ENCODE data around the gene HNRNPM. TPM values are rescaled to one million over a fixed set of nuclear protein-coding genes. Genes with fewer than 3 reads are reported as not detected.

HNRNPM gene
- total RNA-seq, 2 experiments from 2014 or later: 90.0 to 280 TPM

DNA sequence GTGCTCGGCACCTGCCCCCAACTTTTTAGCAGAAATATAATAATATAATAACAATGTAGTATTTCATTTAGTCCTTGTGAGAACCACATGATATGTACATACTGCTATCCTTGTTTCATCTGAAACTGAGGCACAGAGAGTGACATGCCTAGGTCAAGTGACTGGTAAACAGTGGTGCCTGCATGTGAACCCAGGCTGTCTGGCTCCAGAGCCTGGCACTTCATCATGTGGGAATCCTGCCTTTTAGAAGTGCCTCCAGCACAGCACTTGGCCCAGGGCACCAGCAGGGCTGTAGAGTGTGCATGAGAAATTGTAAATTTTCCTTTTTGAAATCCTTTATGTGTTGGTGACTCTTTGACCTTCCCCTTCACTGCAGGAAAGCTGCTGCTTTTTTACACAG lies 30.2 kb downstream of the HNRNPM start:
- H4K20me1 ChIP-seq (ENCODE audit: insufficient read depth, low read length): 0 out of 2 replicates have a peak, but pooled peaks cover 5% of the 10 kb centered on the region
- peak overlapping the region; percentile 92 for H3K27ac ChIP-seq (ENCODE audit: low read depth, low read length, poor library complexity, severe bottlenecking)
- no peak for TF ChIP-seq EZH2phosphoT487 (IDR thresholded peaks at IDR 0.05; ENCODE audit: borderline replicate concordance, low read depth, low read length)
- TF ChIP-seq, protein P1, sequence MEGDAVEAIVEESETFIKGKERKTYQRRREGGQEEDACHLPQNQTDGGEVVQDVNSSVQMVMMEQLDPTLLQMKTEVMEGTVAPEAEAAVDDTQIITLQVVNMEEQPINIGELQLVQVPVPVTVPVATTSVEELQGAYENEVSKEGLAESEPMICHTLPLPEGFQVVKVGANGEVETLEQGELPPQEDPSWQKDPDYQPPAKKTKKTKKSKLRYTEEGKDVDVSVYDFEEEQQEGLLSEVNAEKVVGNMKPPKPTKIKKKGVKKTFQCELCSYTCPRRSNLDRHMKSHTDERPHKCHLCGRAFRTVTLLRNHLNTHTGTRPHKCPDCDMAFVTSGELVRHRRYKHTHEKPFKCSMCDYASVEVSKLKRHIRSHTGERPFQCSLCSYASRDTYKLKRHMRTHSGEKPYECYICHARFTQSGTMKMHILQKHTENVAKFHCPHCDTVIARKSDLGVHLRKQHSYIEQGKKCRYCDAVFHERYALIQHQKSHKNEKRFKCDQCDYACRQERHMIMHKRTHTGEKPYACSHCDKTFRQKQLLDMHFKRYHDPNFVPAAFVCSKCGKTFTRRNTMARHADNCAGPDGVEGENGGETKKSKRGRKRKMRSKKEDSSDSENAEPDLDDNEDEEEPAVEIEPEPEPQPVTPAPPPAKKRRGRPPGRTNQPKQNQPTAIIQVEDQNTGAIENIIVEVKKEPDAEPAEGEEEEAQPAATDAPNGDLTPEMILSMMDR (conservative IDR thresholded peaks at IDR 0.05; ENCODE audit: low read length): no peak
- H3K4me2 ChIP-seq (ENCODE audit: low read length): peak overlapping the region; percentile 67
- H3K79me2 ChIP-seq (ENCODE audit: insufficient read depth, low read depth, low read length): peaks cover 54% of the 10 kb centered on the region
- BruUV-seq (replicated peaks): no TSS peak
- peaks cover 45% of the 10 kb centered on the region for H3K4me1 ChIP-seq (ENCODE audit: insufficient read depth, low read length, poor library complexity, severe bottlenecking)
- H3K4me3 ChIP-seq (ENCODE audit: low read depth, low read length, poor library complexity, severe bottlenecking): no peak overlapping the region
- intact Hi-C loops (cut with micrococcal nuclease; ENCODE audit: unreplicated experiment): no loop called here
- H3K9me2 ChIP-seq (ENCODE audit: insufficient read depth, low read length): no peaks in the 10 kb centered on the region
- H3K9me3 ChIP-seq (ENCODE audit: low read length): no peaks in the 10 kb centered on the region
- no peak for DNase-seq (ENCODE audit: low spot score)
- H3K36me3 ChIP-seq (ENCODE audit: insufficient read depth, low read length): peaks cover 86% of the 10 kb centered on the region
- ChIA-PET POLR2A (no interaction called here), CTCF (ENCODE audit: unreplicated experiment) (no interaction called here)
- no peak overlapping the region for H2AFZ ChIP-seq (ENCODE audit: low read length)

DNA sequence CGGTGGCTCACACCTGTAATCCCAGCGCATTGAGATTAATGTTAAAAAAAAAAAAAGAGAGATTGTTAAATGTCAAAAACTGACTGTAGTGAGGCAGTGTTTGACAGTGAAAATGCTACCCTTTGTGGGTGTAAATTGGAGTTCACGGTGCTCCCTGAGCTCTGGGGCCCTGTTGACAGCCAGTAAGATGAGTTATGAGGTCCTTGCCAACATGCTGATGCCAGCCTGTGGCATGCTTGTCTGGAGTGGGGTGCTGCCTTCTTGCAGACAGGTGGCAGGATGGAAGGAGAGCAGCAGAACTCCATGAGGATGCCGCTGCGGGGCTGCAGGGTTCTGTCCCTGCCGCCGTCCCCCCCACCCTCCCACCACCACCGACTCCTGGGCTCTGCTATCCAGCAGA lies 31.7 kb downstream of the HNRNPM start:
- H3K9me2 ChIP-seq (ENCODE audit: insufficient read depth, low read length): no peaks in the 10 kb centered on the region
- TF ChIP-seq EZH2phosphoT487 (IDR thresholded peaks at IDR 0.05; ENCODE audit: borderline replicate concordance, low read depth, low read length): no peak
- TF ChIP-seq, protein P1 (conservative IDR thresholded peaks at IDR 0.05; ENCODE audit: low read length): no peak
- peaks cover 69% of the 10 kb centered on the region for H3K79me2 ChIP-seq (ENCODE audit: insufficient read depth, low read depth, low read length)
- no peak overlapping the region for H3K27ac ChIP-seq (ENCODE audit: low read depth, low read length, poor library complexity, severe bottlenecking)
- no peak overlapping the region for H3K4me3 ChIP-seq (ENCODE audit: low read depth, low read length, poor library complexity, severe bottlenecking)
- H3K9me3 ChIP-seq (ENCODE audit: low read length): no peaks in the 10 kb centered on the region
- BruUV-seq (replicated peaks): no TSS peak
- H3K4me2 ChIP-seq (ENCODE audit: low read length): no peak overlapping the region
- ChIA-PET CTCF (ENCODE audit: unreplicated experiment) (no interaction called here), POLR2A (no interaction called here)
- H3K4me1 ChIP-seq (ENCODE audit: insufficient read depth, low read length, poor library complexity, severe bottlenecking): peaks cover 40% of the 10 kb centered on the region
- intact Hi-C loops (cut with micrococcal nuclease; ENCODE audit: unreplicated experiment): no loop called here
- DNase-seq (ENCODE audit: low spot score): no peak
- peaks cover 85% of the 10 kb centered on the region for H3K36me3 ChIP-seq (ENCODE audit: insufficient read depth, low read length)
- no peak overlapping the region for H2AFZ ChIP-seq (ENCODE audit: low read length)
- H4K20me1 ChIP-seq (ENCODE audit: insufficient read depth, low read length): 0 out of 2 replicates have a peak, but pooled peaks cover 5% of the 10 kb centered on the region

DNA sequence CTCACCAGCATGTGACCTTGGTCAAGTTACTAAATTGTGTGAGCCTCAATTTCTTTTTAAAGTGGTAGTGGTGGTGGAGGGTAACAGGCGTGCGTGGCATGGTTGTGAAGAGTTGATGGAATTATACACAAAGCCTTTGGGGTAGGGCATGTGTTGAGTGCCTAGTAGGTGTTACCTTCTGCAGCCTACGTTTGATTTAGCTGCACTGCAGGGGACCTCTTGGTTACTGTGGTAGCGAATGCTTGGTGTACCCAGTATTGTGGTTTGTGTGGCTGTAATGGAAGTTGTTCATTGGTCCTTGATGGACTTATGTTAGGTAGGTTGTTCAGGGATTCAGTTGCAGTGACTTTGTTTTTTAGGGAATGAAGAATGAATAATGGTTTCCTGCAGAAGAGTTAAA lies 33.1 kb downstream of the HNRNPM start:
- no peak overlapping the region for H3K4me3 ChIP-seq (ENCODE audit: low read depth, low read length, poor library complexity, severe bottlenecking)
- TF ChIP-seq, protein P1 (conservative IDR thresholded peaks at IDR 0.05; ENCODE audit: low read length): no peak
- TF ChIP-seq EZH2phosphoT487 (IDR thresholded peaks at IDR 0.05; ENCODE audit: borderline replicate concordance, low read depth, low read length): no peak
- POLR2A ChIA-PET: interaction anchor here (0.6 kb wide), 1 partner anchor 44 kb away, joined by 3 read pairs; no protein-coding TSS in a partner anchor
- H3K36me3 ChIP-seq (ENCODE audit: insufficient read depth, low read length): peaks cover 85% of the 10 kb centered on the region
- H3K9me2 ChIP-seq (ENCODE audit: insufficient read depth, low read length): no peaks in the 10 kb centered on the region
- intact Hi-C loops (cut with micrococcal nuclease; ENCODE audit: unreplicated experiment): no loop called here
- H3K4me1 ChIP-seq (ENCODE audit: insufficient read depth, low read length, poor library complexity, severe bottlenecking): peaks cover 26% of the 10 kb centered on the region
- CTCF ChIA-PET (ENCODE audit: unreplicated experiment): no interaction called here
- DNase-seq (ENCODE audit: low spot score): no peak
- H3K9me3 ChIP-seq (ENCODE audit: low read length): no peaks in the 10 kb centered on the region
- H4K20me1 ChIP-seq (ENCODE audit: insufficient read depth, low read length): 0 out of 2 replicates have a peak, but pooled peaks cover 5% of the 10 kb centered on the region
- no peak overlapping the region for H3K4me2 ChIP-seq (ENCODE audit: low read length)
- peaks cover 76% of the 10 kb centered on the region for H3K79me2 ChIP-seq (ENCODE audit: insufficient read depth, low read depth, low read length)
- no TSS peak for BruUV-seq (replicated peaks)
- H2AFZ ChIP-seq (ENCODE audit: low read length): no peak overlapping the region
- H3K27ac ChIP-seq (ENCODE audit: low read depth, low read length, poor library complexity, severe bottlenecking): no peak overlapping the region
